HCT116 (cell line): ENCODE measurements around the gene SEMG1.

Source experiments
- CTCF ChIP-seq, 3 experiments: fragments of 200-600 bp in 1 of 3; sonication (generic) in 1 of 3; IDR thresholded peaks in 2 of 3; conservative IDR thresholded peaks in 1 of 3; 2 replicates each; pipeline ENCODE4 v1.5.1; 2012 to 2017; ENCODE audit warnings: low read depth in 2 of 3, low read length in 2 of 3, antibody characterized with exemption in 1 of 3, borderline replicate concordance in 1 of 3, control low read depth in 1 of 3, mild to moderate bottlenecking in 1 of 3, mixed read lengths in 1 of 3, mixed run types in 1 of 3, moderate library complexity in 1 of 3; ENCODE audit not compliant: insufficient read depth in 1 of 3
- ELF1 ChIP-seq: IDR thresholded peaks from 2 replicates; pipeline ENCODE4 v1.6.1; 2012; ENCODE audit warnings: low read depth, borderline replicate concordance
- EZH2 ChIP-seq: fragments of 200-600 bp; sonication (generic); IDR thresholded peaks from 2 replicates; pipeline ENCODE4 v1.6.1; 2017; ENCODE audit warnings: antibody characterized with exemption, mixed run types
- JUND ChIP-seq: IDR thresholded peaks from 2 replicates; pipeline ENCODE4 v1.6.1; 2012
- POLR2A ChIP-seq: IDR thresholded peaks from 2 replicates; pipeline ENCODE4 v1.7.0; 2011; ENCODE audit warnings: borderline replicate concordance; ENCODE audit not compliant: insufficient read depth, insufficient read length; ENCODE audit errors: extremely low read depth
- POLR2AphosphoS5 ChIP-seq: IDR thresholded peaks from 2 replicates; pipeline ENCODE4 v1.6.1; 2011; ENCODE audit warnings: mild to moderate bottlenecking, low read depth, low read length, moderate library complexity
- RAD21 ChIP-seq: IDR thresholded peaks from 2 replicates; pipeline ENCODE4 v1.6.1; 2012; ENCODE audit warnings: low read depth, mild to moderate bottlenecking
- SRF ChIP-seq: IDR thresholded peaks from 2 replicates; pipeline ENCODE4 v1.6.1; 2012; ENCODE audit warnings: low read depth

DNA sequence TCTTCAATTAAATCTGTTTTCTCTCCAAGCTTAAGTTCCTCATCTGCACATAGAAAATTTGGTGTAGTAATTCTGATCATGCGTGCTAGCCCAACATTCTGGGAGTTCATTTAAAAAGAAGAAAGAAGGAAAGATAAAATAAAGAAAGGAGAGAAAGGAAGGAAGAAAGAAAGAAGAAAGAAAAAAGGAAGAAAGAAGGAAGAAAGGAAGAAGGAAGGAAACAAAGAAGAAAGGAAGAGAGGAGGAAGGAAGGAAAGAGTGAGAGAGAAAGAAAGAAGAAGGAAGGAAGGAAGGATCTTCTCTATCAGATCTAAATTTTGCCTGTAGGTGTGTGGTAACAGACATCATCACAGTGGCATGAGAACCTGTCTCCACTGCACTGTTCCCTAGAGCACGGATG, 31.3 kb downstream of the SEMG1 start:
- TF ChIP-seq JUND (no peak), POLR2A (no peak), RAD21 (no peak), EZH2 (no peak), ELF1 (no peak), POLR2AphosphoS5 (no peak), CTCF (IDR thresholded peaks at IDR 0.05 in 2 of 3, conservative IDR thresholded peaks at IDR 0.05 in 1 of 3; ENCODE audit: borderline replicate concordance in 1 of 3, insufficient read depth in 1 of 3, low read depth in 2 of 3, low read length in 2 of 3) (no peak), SRF (no peak)
